OCI-LY7 (cell line): ENCODE measurements around the gene TRIM9. TPM values are rescaled to one million over a fixed set of nuclear protein-coding genes. Genes with fewer than 3 reads are reported as not detected.

ENCODE experiments used
- BruUV-seq: library from RNA; stranded (reverse); fragments of 400-500 nt; replicated peaks from 2 replicates; lab custom pipeline; 2021; lab: Mats Ljungman, UMichigan
- CTCF ChIA-PET: fragments of 300-600 bp; sonication (Branson Sonifier 250); formaldehyde crosslinking; loops from one replicate; lab custom pipeline; 2022; ENCODE audit warnings: antibody characterized with exemption; ENCODE audit not compliant: unreplicated experiment; lab: Charles Lee
- POLR2A ChIA-PET: fragments of 300-600 bp; sonication (Branson Sonifier 250); formaldehyde crosslinking; loops from one replicate; lab custom pipeline; 2022; ENCODE audit warnings: antibody characterized with exemption; lab: Charles Lee
- DNase-seq: peaks from one replicate; pipeline ENCODE4 v3.0.0-alpha.2; 2015; ENCODE audit warnings: low spot score
- H2AFZ ChIP-seq: fragments of 200-600 bp; sonication (generic), shearing (Covaris generic); 2 replicates; pipeline ENCODE4 v1.6.1; 2014; ENCODE audit warnings: mild to moderate bottlenecking, antibody characterized with exemption, low read length, moderate library complexity
- H3K27ac ChIP-seq: fragments of 200-600 bp; sonication (generic); 2 replicates; pipeline ENCODE4 v1.5.1; 2014; ENCODE audit warnings: mixed run types, low read depth, mild to moderate bottlenecking, moderate library complexity, low read length, inconsistent platforms; ENCODE audit not compliant: poor library complexity, severe bottlenecking
- H3K36me3 ChIP-seq: fragments of 200-600 bp; sonication (generic); 2 replicates; pipeline ENCODE4 v1.6.1; 2014; ENCODE audit warnings: mild to moderate bottlenecking, antibody characterized with exemption, low read length, moderate library complexity, mixed read lengths; ENCODE audit not compliant: insufficient read depth
- H3K4me1 ChIP-seq: fragments of 200-600 bp; sonication (generic); 2 replicates; pipeline ENCODE4 v1.5.1; 2014; ENCODE audit warnings: mild to moderate bottlenecking, low read length; ENCODE audit not compliant: insufficient read depth, poor library complexity, severe bottlenecking
- H3K4me2 ChIP-seq: fragments of 200-600 bp; sonication (generic); 2 replicates; pipeline ENCODE4 v1.6.1; 2014; ENCODE audit warnings: mild to moderate bottlenecking, low read length
- H3K4me3 ChIP-seq: fragments of 200-600 bp; sonication (generic); 2 replicates; pipeline ENCODE4 v1.5.1; 2014; ENCODE audit warnings: mild to moderate bottlenecking, low read depth, low read length; ENCODE audit not compliant: poor library complexity, severe bottlenecking
- H3K79me2 ChIP-seq: fragments of 200-600 bp; sonication (generic); 2 replicates; pipeline ENCODE4 v1.6.1; 2016; ENCODE audit warnings: low read depth, mild to moderate bottlenecking, low read length, moderate library complexity, mixed read lengths; ENCODE audit not compliant: insufficient read depth
- H3K9me2 ChIP-seq: fragments of 200-600 bp; sonication (generic); 2 replicates; pipeline ENCODE4 v1.6.1; 2016; ENCODE audit warnings: mild to moderate bottlenecking, low read length, mixed read lengths; ENCODE audit not compliant: insufficient read depth
- H3K9me3 ChIP-seq: fragments of 200-600 bp; sonication (generic); 2 replicates; pipeline ENCODE4 v1.6.1; 2014; ENCODE audit warnings: mild to moderate bottlenecking, mixed run types, low read length, mixed read lengths
- H4K20me1 ChIP-seq: fragments of 200-600 bp; sonication (generic); 2 replicates; pipeline ENCODE4 v1.6.1; 2014; ENCODE audit warnings: mild to moderate bottlenecking, antibody characterized with exemption, low read length, moderate library complexity, mixed read lengths; ENCODE audit not compliant: insufficient read depth
- EZH2phosphoT487 ChIP-seq: fragments of 200-600 bp; sonication (generic); IDR thresholded peaks from 2 replicates; pipeline ENCODE4 v1.6.1; 2018; ENCODE audit warnings: low read depth, borderline replicate concordance, mild to moderate bottlenecking, mixed run types, antibody characterized with exemption, low read length, moderate library complexity, mixed read lengths
- intact Hi-C: fragments of 100-400 bp; cut with micrococcal nuclease; formaldehyde crosslinking; loops from one replicate; pipeline ENCODE4 v1.10.0; 2022; ENCODE audit not compliant: unreplicated experiment
- total RNA-seq, 2 experiments: library from RNA; depleted of rRNA in 1 of 2; stranded (reverse); fragments of >200 nt in 1 of 2; shearing (Covaris generic) in 1 of 2; gene quantifications; 2 replicates each; pipeline ENCODE4 v1.2.3, GENCODE V29; 2014 to 2022
- TF ChIP-seq, protein P1 (sequence below): fragments of 200-600 bp; sonication (generic); conservative IDR thresholded peaks from 2 replicates; pipeline ENCODE4 v1.5.1; 2014; ENCODE audit warnings: mild to moderate bottlenecking, antibody characterized with exemption, low read length, moderate library complexity, mixed read lengths

Gene TRIM9
- total RNA-seq, 2 experiments from 2014 or later: 1.4 to 7.9 TPM

DNA sequence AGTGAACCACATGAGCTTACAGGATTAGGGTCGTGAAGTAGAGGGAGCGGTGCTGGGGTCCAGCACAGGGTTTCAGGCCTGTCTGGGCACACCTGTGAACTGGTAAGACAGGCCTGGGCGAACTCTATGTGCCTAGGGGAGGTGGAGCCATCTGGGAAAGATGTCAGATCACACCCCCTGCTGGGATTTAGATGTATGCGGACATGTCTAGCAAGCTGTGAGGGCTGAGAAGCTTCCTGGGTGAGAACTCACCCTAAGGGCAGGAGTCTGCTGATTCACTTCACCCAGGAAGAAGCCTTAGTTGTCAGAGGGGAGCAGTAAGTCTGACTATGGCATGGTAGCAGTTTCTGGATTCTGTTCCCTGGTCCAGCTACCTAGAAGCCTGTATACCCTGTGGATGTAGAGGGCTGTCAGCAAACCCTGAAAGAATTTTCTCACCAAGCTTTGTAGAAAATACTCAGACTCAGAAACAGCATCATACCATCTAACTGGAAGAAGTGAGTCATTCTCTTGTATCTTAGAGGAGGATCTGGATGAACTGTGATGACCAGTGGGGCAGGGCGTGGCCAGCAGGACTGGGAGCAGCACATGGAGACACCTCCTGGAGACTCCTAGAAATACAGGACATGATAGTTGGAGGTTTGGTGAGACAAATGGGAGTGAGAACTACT, 139.4 kb downstream of the TRIM9 start:
- H3K4me2 ChIP-seq: no peak overlapping the region
- POLR2A ChIA-PET: interaction anchor here (0.6 to 1.2 kb wide), 2 partner anchors 31 to 1482 kb away, joined by 4 read pairs; no protein-coding TSS in a partner anchor

DNA sequence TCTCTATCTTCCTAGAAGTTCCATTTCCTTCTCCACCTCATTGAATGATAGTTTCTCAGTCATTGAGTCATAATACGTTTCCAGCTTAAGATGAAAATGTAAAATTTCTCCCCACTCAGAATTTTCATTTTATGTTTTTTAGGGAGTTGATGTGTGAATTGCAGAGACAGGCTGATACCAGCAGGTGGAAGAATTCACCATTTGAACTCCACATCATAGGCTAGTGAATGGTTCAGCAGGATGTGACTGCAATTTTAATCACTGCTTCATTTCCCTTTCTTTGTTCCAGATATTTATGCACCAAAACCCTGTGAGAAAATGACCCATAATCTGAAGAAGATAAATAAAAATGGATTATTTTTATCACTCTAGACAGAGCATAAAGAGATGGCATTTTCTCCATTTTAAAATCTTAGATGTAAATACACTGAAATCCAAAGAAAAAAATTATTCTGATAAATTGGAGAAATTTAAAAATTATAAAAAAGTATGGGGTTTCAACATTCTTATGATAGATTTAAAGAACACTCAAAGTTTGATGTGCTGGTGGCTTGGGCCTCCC, 140.0 kb downstream of the TRIM9 start:
- TF ChIP-seq, protein P1, sequence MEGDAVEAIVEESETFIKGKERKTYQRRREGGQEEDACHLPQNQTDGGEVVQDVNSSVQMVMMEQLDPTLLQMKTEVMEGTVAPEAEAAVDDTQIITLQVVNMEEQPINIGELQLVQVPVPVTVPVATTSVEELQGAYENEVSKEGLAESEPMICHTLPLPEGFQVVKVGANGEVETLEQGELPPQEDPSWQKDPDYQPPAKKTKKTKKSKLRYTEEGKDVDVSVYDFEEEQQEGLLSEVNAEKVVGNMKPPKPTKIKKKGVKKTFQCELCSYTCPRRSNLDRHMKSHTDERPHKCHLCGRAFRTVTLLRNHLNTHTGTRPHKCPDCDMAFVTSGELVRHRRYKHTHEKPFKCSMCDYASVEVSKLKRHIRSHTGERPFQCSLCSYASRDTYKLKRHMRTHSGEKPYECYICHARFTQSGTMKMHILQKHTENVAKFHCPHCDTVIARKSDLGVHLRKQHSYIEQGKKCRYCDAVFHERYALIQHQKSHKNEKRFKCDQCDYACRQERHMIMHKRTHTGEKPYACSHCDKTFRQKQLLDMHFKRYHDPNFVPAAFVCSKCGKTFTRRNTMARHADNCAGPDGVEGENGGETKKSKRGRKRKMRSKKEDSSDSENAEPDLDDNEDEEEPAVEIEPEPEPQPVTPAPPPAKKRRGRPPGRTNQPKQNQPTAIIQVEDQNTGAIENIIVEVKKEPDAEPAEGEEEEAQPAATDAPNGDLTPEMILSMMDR: peak; percentile 87
- TF ChIP-seq EZH2phosphoT487: no peak
- POLR2A ChIA-PET: interaction anchor here (1.2 kb wide), 1 partner anchor 30 kb away, joined by 4 read pairs; no protein-coding TSS in a partner anchor
- no peak overlapping the region for H3K27ac ChIP-seq
- H2AFZ ChIP-seq: no peak overlapping the region
- peak; percentile 63 for DNase-seq
- no peaks in the 10 kb centered on the region for H3K36me3 ChIP-seq
- no peaks in the 10 kb centered on the region for H4K20me1 ChIP-seq
- no TSS peak for BruUV-seq
- no peaks in the 10 kb centered on the region for H3K9me2 ChIP-seq
- H3K4me2 ChIP-seq: no peak overlapping the region
- H3K4me1 ChIP-seq: no peaks in the 10 kb centered on the region
- CTCF ChIA-PET: interaction anchor here (0.6 to 1.0 kb wide), 2 partner anchors 52 to 323 kb away, joined by 3 read pairs; no protein-coding TSS in a partner anchor
- H3K4me3 ChIP-seq: no peak overlapping the region
- H3K9me3 ChIP-seq: no peaks in the 10 kb centered on the region
- H3K79me2 ChIP-seq: no peaks in the 10 kb centered on the region
- intact Hi-C loops: loop anchor here (1.0 to 10.0 kb wide), 2 partner anchors 140 to 265 kb away; partner anchors contain the start of gene TRIM9

More for the DNA sequence above, 139.4 kb downstream of the TRIM9 start:
- no TSS peak for BruUV-seq
- Histone ChIP-seq H3K36me3 (no peaks in the 10 kb centered on the region), H3K79me2 (no peaks in the 10 kb centered on the region), H2AFZ (0 out of 2 replicates have a peak overlapping the region, but pooled peaks have one; percentile 13), H3K4me3 (no peak overlapping the region), H3K9me3 (no peaks in the 10 kb centered on the region), H3K27ac (no peak overlapping the region), H3K9me2 (no peaks in the 10 kb centered on the region), H4K20me1 (no peaks in the 10 kb centered on the region), H3K4me1 (no peaks in the 10 kb centered on the region)
- CTCF ChIA-PET: interaction anchor here (0.6 to 1.0 kb wide), 2 partner anchors 51 to 322 kb away, joined by 3 read pairs; no protein-coding TSS in a partner anchor
- intact Hi-C loops: loop anchor here (1.0 to 10.0 kb wide), 2 partner anchors 139 to 265 kb away; partner anchors contain the start of gene TRIM9
- TF ChIP-seq, protein P1: peak; percentile 47
- TF ChIP-seq EZH2phosphoT487: no peak
- peak; percentile 25 for DNase-seq
